H1 (cell line): Measurements from ENCODE around the gene EYA4. TPM values are rescaled to one million over a fixed set of nuclear protein-coding genes. Genes with fewer than 3 reads are reported as not detected.

ENCODE experiments used
- CTCF ChIA-PET: fragments of 300-600 bp; sonication (Branson Sonifier 250); formaldehyde crosslinking; loops from one replicate; lab custom pipeline; 2021; ENCODE audit not compliant: partially characterized antibody; lab: Charles Lee
- POLR2A ChIA-PET: fragments of 300-600 bp; sonication (Branson Sonifier 250); formaldehyde crosslinking; loops from one replicate; lab custom pipeline; 2021; ENCODE audit warnings: inconsistent platforms; ENCODE audit not compliant: partially characterized antibody; lab: Charles Lee
- DNase-seq, 2 experiments: peaks; one replicate each; pipeline versions ENCODE4 v3.0.0 to v3.0.0-alpha.2; 2010 to 2022; ENCODE audit warnings: low spot score in 2 of 2, low read depth in 1 of 2, mixed read lengths in 1 of 2
- FAIRE-seq: peaks from 2 replicates; lab custom pipeline; 2011; peaks lifted over from hg19 to GRCh38; lab: Jason Lieb, UNC
- H2AFZ ChIP-seq: 2 replicates; pipeline ENCODE4 v1.8.1; 2012; ENCODE audit warnings: low read length, inconsistent platforms
- H2AK5ac ChIP-seq: 2 replicates; pipeline ENCODE4 v1.6.1; 2013; ENCODE audit warnings: low read depth, low read length
- H2BK120ac ChIP-seq: replicated peaks from 2 replicates; pipeline ENCODE3; 2013; ENCODE audit warnings: low read depth, low read length, inconsistent platforms
- H2BK12ac ChIP-seq: 2 replicates; pipeline ENCODE4 v1.6.1; 2013; ENCODE audit warnings: low read depth, low read length
- H2BK15ac ChIP-seq: 2 replicates; pipeline ENCODE4 v1.6.1; 2013; ENCODE audit warnings: low read length
- H2BK20ac ChIP-seq: 2 replicates; pipeline ENCODE4 v1.6.1; 2013; ENCODE audit warnings: low read length
- H2BK5ac ChIP-seq: 2 replicates; pipeline ENCODE4 v1.6.1; 2013; ENCODE audit warnings: low read depth, low read length
- H3K14ac ChIP-seq: 2 replicates; pipeline ENCODE4 v1.6.1; 2013; ENCODE audit warnings: inconsistent platforms; ENCODE audit not compliant: insufficient read length
- H3K18ac ChIP-seq: 2 replicates; pipeline ENCODE4 v1.6.1; 2013; ENCODE audit warnings: low read length; ENCODE audit errors: extremely low read depth
- H3K23ac ChIP-seq: 2 replicates; pipeline ENCODE4 v1.6.1; 2013; ENCODE audit warnings: inconsistent platforms; ENCODE audit not compliant: insufficient read length
- H3K23me2 ChIP-seq: 2 replicates; pipeline ENCODE4 v1.6.1; 2013; ENCODE audit warnings: low read depth, low read length
- H3K27ac ChIP-seq: 2 replicates; pipeline ENCODE4 v1.6.1; 2011; ENCODE audit warnings: low read depth, low read length, inconsistent platforms
- H3K27me3 ChIP-seq, 4 experiments: replicated peaks in 1 of 4; 1 replicate in 1 of 4; 2 replicates in 3 of 4; pipeline versions ENCODE4 v1.6.1 to v1.8.1; 2011 to 2013; ENCODE audit warnings: low read length in 3 of 4, mild to moderate bottlenecking in 3 of 4, inconsistent platforms in 2 of 4, mixed read lengths in 2 of 4, moderate library complexity in 1 of 4; ENCODE audit not compliant: control insufficient read depth in 3 of 4, insufficient read depth in 3 of 4; ENCODE audit errors: extremely low read depth in 1 of 4
- H3K36me3 ChIP-seq, 4 experiments: 2 replicates each; pipeline versions ENCODE4 v1.6.1 to v1.8.1; 2011 to 2013; ENCODE audit warnings: mild to moderate bottlenecking in 4 of 4, low read length in 3 of 4, moderate library complexity in 2 of 4, control low read depth in 1 of 4, inconsistent platforms in 1 of 4; ENCODE audit not compliant: insufficient read depth in 4 of 4, control insufficient read depth in 2 of 4
- H3K4ac ChIP-seq: replicated peaks from 2 replicates; pipeline ENCODE3; 2013; ENCODE audit warnings: low read length, low read depth, mixed read lengths, inconsistent platforms; ENCODE audit not compliant: insufficient read length
- H3K4me1 ChIP-seq, 4 experiments: replicated peaks in 1 of 4; 1 replicate in 1 of 4; 2 replicates in 3 of 4; pipeline versions ENCODE4 v1.6.1 to v1.8.1; 2011 to 2013; ENCODE audit warnings: low read length in 3 of 4, inconsistent platforms in 2 of 4, mixed read lengths in 1 of 4; ENCODE audit not compliant: insufficient read depth in 4 of 4, control insufficient read depth in 3 of 4
- H3K4me2 ChIP-seq, 2 experiments: 2 replicates each; pipeline versions ENCODE4 v1.6.1 to v1.8.1; 2011 to 2013; ENCODE audit warnings: low read depth in 2 of 2, low read length in 2 of 2, control low read depth in 1 of 2, inconsistent platforms in 1 of 2, mild to moderate bottlenecking in 1 of 2; ENCODE audit not compliant: insufficient read depth in 1 of 2
- H3K4me3 ChIP-seq, 4 experiments: fragments of 200-600, 300-600 bp in 1 of 4; sonication (generic), shearing (Covaris generic), sonication (Bioruptor Twin) in 1 of 4; 2 replicates each; pipeline versions ENCODE4 v1.5.1 to v1.8.1; 2011 to 2016; ENCODE audit warnings: low read length in 4 of 4, low read depth in 3 of 4, control low read depth in 2 of 4, inconsistent platforms in 2 of 4, mild to moderate bottlenecking in 2 of 4, mixed read lengths in 1 of 4, moderate library complexity in 1 of 4; ENCODE audit not compliant: insufficient read depth in 2 of 4; ENCODE audit errors: extremely low read depth in 1 of 4
- H3K56ac ChIP-seq: replicated peaks from 2 replicates; pipeline ENCODE3; 2013; ENCODE audit warnings: low read depth, mild to moderate bottlenecking, mixed read lengths, low read length, inconsistent platforms; ENCODE audit not compliant: insufficient read length
- H3K79me1 ChIP-seq: 2 replicates; pipeline ENCODE4 v1.6.1; 2013; ENCODE audit warnings: low read depth, low read length, control low read depth
- H3K79me2 ChIP-seq, 2 experiments: 2 replicates each; pipeline versions ENCODE4 v1.6.1 to v1.8.1; 2012 to 2013; ENCODE audit warnings: low read length in 2 of 2, mild to moderate bottlenecking in 2 of 2, inconsistent platforms in 1 of 2; ENCODE audit not compliant: insufficient read depth in 2 of 2, control insufficient read depth in 1 of 2
- H3K9ac ChIP-seq, 4 experiments: replicated peaks in 1 of 4; 1 replicate in 1 of 4; 2 replicates in 3 of 4; pipeline versions ENCODE4 v1.6.1 to v1.8.1; 2011 to 2013; ENCODE audit warnings: low read depth in 3 of 4, low read length in 3 of 4, control low read depth in 2 of 4, mild to moderate bottlenecking in 2 of 4, moderate library complexity in 2 of 4, inconsistent platforms in 1 of 4; ENCODE audit errors: extremely low read depth in 1 of 4
- H3K9me3 ChIP-seq, 2 experiments: 2 replicates each; pipeline versions ENCODE4 v1.6.1 to v1.8.1; 2012 to 2013; ENCODE audit warnings: mild to moderate bottlenecking in 2 of 2, moderate library complexity in 2 of 2, control low read depth in 1 of 2, inconsistent platforms in 1 of 2, low read depth in 1 of 2, low read length in 1 of 2, mixed read lengths in 1 of 2; ENCODE audit not compliant: insufficient read depth in 2 of 2
- H4K20me1 ChIP-seq, 2 experiments: replicated peaks in 1 of 2; 2 replicates each; pipeline versions ENCODE3 to v1.8.1; 2011 to 2013; ENCODE audit warnings: inconsistent platforms in 2 of 2, low read length in 2 of 2, mild to moderate bottlenecking in 1 of 2; ENCODE audit not compliant: insufficient read depth in 2 of 2, control insufficient read depth in 1 of 2
- H4K5ac ChIP-seq: 2 replicates; pipeline ENCODE4 v1.6.1; 2013; ENCODE audit warnings: low read length, low read depth, mixed read lengths, inconsistent platforms; ENCODE audit not compliant: insufficient read length
- H4K8ac ChIP-seq: 2 replicates; pipeline ENCODE4 v1.8.0; 2013; ENCODE audit warnings: mild to moderate bottlenecking, moderate library complexity, low read length, inconsistent platforms; ENCODE audit not compliant: insufficient read depth; ENCODE audit errors: extremely low read depth
- H4K91ac ChIP-seq: replicated peaks from 2 replicates; pipeline ENCODE3; 2013; ENCODE audit warnings: low read length, mixed read lengths, inconsistent platforms; ENCODE audit not compliant: insufficient read length
- BACH1 ChIP-seq: IDR thresholded peaks from 2 replicates; pipeline ENCODE4 v1.6.1; 2012; ENCODE audit warnings: low read length, improper control_type of control experiment
- BCL11A ChIP-seq, 2 experiments: IDR thresholded peaks; one replicate each; pipeline ENCODE4 v1.6.1; 2011; ENCODE audit warnings: low read depth in 2 of 2, low read length in 2 of 2, mild to moderate bottlenecking in 2 of 2
- CBX5 ChIP-seq: fragments of 300-800, 300-1000 bp; sonication (generic); IDR thresholded peaks from 2 replicates; pipeline ENCODE4 v1.7.1; 2016; ENCODE audit warnings: antibody characterized with exemption, low read length, low read depth
- CHD1 ChIP-seq: IDR thresholded peaks from 2 replicates; pipeline ENCODE4 v1.6.1; 2012; ENCODE audit warnings: low read depth, low read length, improper control_type of control experiment
- CTCF ChIP-seq, 3 experiments: IDR thresholded peaks; 1 replicate in 2 of 3; 2 replicates in 1 of 3; pipeline versions ENCODE4 v1.5.1 to v1.6.1; 2011; ENCODE audit warnings: low read length in 3 of 3, mild to moderate bottlenecking in 3 of 3, inconsistent platforms in 2 of 3, low read depth in 1 of 3, moderate library complexity in 1 of 3; ENCODE audit not compliant: insufficient read depth in 1 of 3; ENCODE audit errors: control extremely low read depth in 1 of 3
- FOSL1 ChIP-seq: IDR thresholded peaks from 2 replicates; pipeline ENCODE4 v1.6.1; 2011; ENCODE audit warnings: mild to moderate bottlenecking, low read depth, low read length, moderate library complexity; ENCODE audit not compliant: insufficient read depth
- GABPA ChIP-seq: IDR thresholded peaks from 2 replicates; pipeline ENCODE4 v1.6.1; 2011; ENCODE audit warnings: mild to moderate bottlenecking, low read length, moderate library complexity, borderline replicate concordance; ENCODE audit not compliant: insufficient read depth
- KDM1A ChIP-seq: fragments of 200-600, 300-600 bp; sonication (generic); IDR thresholded peaks from 2 replicates; pipeline ENCODE4 v1.7.1; 2016; ENCODE audit warnings: mild to moderate bottlenecking, low read length, borderline replicate concordance
- POU5F1 ChIP-seq: IDR thresholded peaks from 2 replicates; pipeline ENCODE4 v1.6.1; 2011; ENCODE audit warnings: low read depth, mild to moderate bottlenecking, low read length, moderate library complexity
- RBBP5 ChIP-seq: IDR thresholded peaks from 2 replicates; pipeline ENCODE4 v1.7.1; 2012; ENCODE audit warnings: low read depth, mild to moderate bottlenecking, inconsistent platforms, low read length, moderate library complexity, borderline replicate concordance
- SIX5 ChIP-seq: IDR thresholded peaks from 2 replicates; pipeline ENCODE4 v1.6.1; 2011; ENCODE audit warnings: mild to moderate bottlenecking, low read depth, low read length
- SP2 ChIP-seq: IDR thresholded peaks from 2 replicates; pipeline ENCODE4 v1.6.1; 2012; ENCODE audit warnings: mild to moderate bottlenecking, low read length, inconsistent platforms
- SRF ChIP-seq: IDR thresholded peaks from 2 replicates; pipeline ENCODE4 v1.6.1; 2011; ENCODE audit warnings: mild to moderate bottlenecking, low read depth, low read length, moderate library complexity
- WGBS, 2 experiments: shearing (Covaris generic) in 1 of 2; methylation state at CpG; one replicate each; pipeline versions ENCODE4 v1.1.6 to v1.1.7; 2013 to 2015; ENCODE audit warnings: low lambda C conversion rate in 2 of 2, mixed read lengths in 2 of 2, inconsistent platforms in 1 of 2, low coverage in 1 of 2, missing lambda C conversion rate in 1 of 2; ENCODE audit not compliant: insufficient replicate concordance in 2 of 2, insufficient coverage in 1 of 2, insufficient read length in 1 of 2; ENCODE audit errors: extremely low coverage in 1 of 2, missing lambda C conversion rate in 1 of 2; 5-methylcytosine and 5-hydroxymethylcytosine counted together
- polyA plus RNA-seq, 7 experiments: library from polyadenylated mRNA; depleted of rRNA in 3 of 7; stranded (reverse) in 5 of 7; unstranded in 2 of 7; fragments of >200 nt in 5 of 7; fragments of 200-250 nt in 2 of 7; gene quantifications; 1 replicate in 5 of 7; 2 replicates in 1 of 7; 4 replicates in 1 of 7; pipeline versions ENCODE4 v1.2.1 to v1.2.3, GENCODE V29; 2011 to 2013; ENCODE audit warnings: missing spikeins in 2 of 7, mixed read lengths in 2 of 7
- total RNA-seq: library from RNA; stranded (reverse); fragmentation: NEBNext Ultra II Directional; extraction: Animal tissue kit (Norgen Biotek cat#: 25700); gene quantifications from 2 replicates; pipeline ENCODE4 v1.2.1, GENCODE V29; 2021

EYA4 gene
- total and polyA plus RNA-seq, 2 of the 8 experiments (the other 6 are each of a cell fraction or from before 2014, with no cell fraction given) = 0.06 to 0.17 TPM

- H2BK12ac ChIP-seq = no peak overlapping the region
- no peaks in the 10 kb centered on the region for H3K36me3 ChIP-seq
- H4K20me1 ChIP-seq = no peaks in the 10 kb centered on the region
- no peak overlapping the region for H3K14ac ChIP-seq
- WGBS, 2 experiments = 79% methylated on average over 2 of the region's 2 CpGs; no CpG with 5 or more reads in 1 of the 2 experiments
- H4K91ac ChIP-seq = no peak overlapping the region
- no peak for FAIRE-seq
- no peaks in the 10 kb centered on the region for H3K79me2 ChIP-seq
- H3K4ac ChIP-seq = no peak overlapping the region
- H3K79me1 ChIP-seq = no peaks in the 10 kb centered on the region
- H3K23me2 ChIP-seq = no peaks in the 10 kb centered on the region
- DNase-seq = no peak
- no peaks in the 10 kb centered on the region for H3K9me3 ChIP-seq
- H2BK15ac ChIP-seq = no peak overlapping the region
- no peak overlapping the region for H3K27ac ChIP-seq
- no peak overlapping the region for H3K18ac ChIP-seq
- H3K4me1 ChIP-seq = 0 out of 7 replicates have a peak, but pooled peaks cover 0 to 2% (median 0%) of the 10 kb centered on the region in 4 experiments
- H3K4me3 ChIP-seq = no peak overlapping the region
- no peak overlapping the region for H2AFZ ChIP-seq
- POLR2A ChIA-PET = no interaction called here
- no peak overlapping the region for H4K5ac ChIP-seq
- no peaks in the 10 kb centered on the region for H3K27me3 ChIP-seq
- H4K8ac ChIP-seq = no peak overlapping the region
- H3K9ac ChIP-seq = peak overlapping the region in 1 of 4 experiments; percentile 61; a peak in 1 of 7 replicates
- H3K4me2 ChIP-seq = no peak overlapping the region
- H2AK5ac ChIP-seq = no peak overlapping the region
- TF ChIP-seq RBBP5 = no peak
- TF ChIP-seq SP2 = no peak
- TF ChIP-seq FOSL1 = no peak
- no peak for TF ChIP-seq SIX5
- no peak for TF ChIP-seq CBX5
- no peak for TF ChIP-seq SRF
- no peak for TF ChIP-seq POU5F1
- TF ChIP-seq BACH1 = no peak
- TF ChIP-seq BCL11A (IDR thresholded peaks at IDR 0.05; ENCODE audit: low read depth in 2 of 2, low read length in 2 of 2) = no peak
- TF ChIP-seq CTCF (IDR thresholded peaks at IDR 0.05; ENCODE audit: control extremely low read depth in 1 of 3, insufficient read depth in 1 of 3, low read depth in 1 of 3, low read length in 3 of 3) = no peak
- no peak for TF ChIP-seq CHD1
- no peak for TF ChIP-seq KDM1A
- no peak for TF ChIP-seq GABPA
- CTCF ChIA-PET = no interaction called here
- no peak overlapping the region for H3K56ac ChIP-seq
- H2BK5ac ChIP-seq = no peak overlapping the region
- H2BK20ac ChIP-seq = no peak overlapping the region
- no peak overlapping the region for H3K23ac ChIP-seq
- H2BK120ac ChIP-seq = no peak overlapping the region
These were observed 56.5 kb downstream of the EYA4 start for GRCh38 chr6:133297657-133298056.
